HepG2 (cell line): ENCODE results near the gene CARMIL3.

ENCODE experiments used
- ATAD3A ChIP-seq: sonication (generic); formaldehyde crosslinking; IDR thresholded peaks from 2 replicates; pipeline ENCODE4 v1.4.0; 2020; ENCODE audit warnings: missing genetic modification reagents
- JUN ChIP-seq: sonication (generic); formaldehyde crosslinking; IDR thresholded peaks from 2 replicates; pipeline ENCODE4 v1.4.0; 2020; ENCODE audit warnings: mild to moderate bottlenecking, missing genetic modification reagents
- PHF8 ChIP-seq: sonication (generic); formaldehyde crosslinking; IDR thresholded peaks from 2 replicates; pipeline ENCODE4 v1.5.0; 2020; ENCODE audit warnings: missing genetic modification reagents
- SIN3A ChIP-seq: IDR thresholded peaks from 2 replicates; pipeline ENCODE4 v1.6.1; 2011; ENCODE audit warnings: low read depth, mild to moderate bottlenecking, control low read depth, low read length, borderline replicate concordance
- SUZ12 ChIP-seq: fragments of 150-350 bp; IDR thresholded peaks from 2 replicates; pipeline ENCODE4 v1.6.1; 2014; ENCODE audit warnings: low read depth, low read length
- ZC3H4 ChIP-seq: sonication (generic); formaldehyde crosslinking; IDR thresholded peaks from 2 replicates; pipeline ENCODE4 v1.4.0; 2020; ENCODE audit warnings: missing genetic modification reagents, borderline replicate concordance
- ZNF703 ChIP-seq: sonication (generic); formaldehyde crosslinking; IDR thresholded peaks from 2 replicates; pipeline ENCODE4 v1.5.1; 2020; ENCODE audit warnings: missing genetic modification reagents, mild to moderate bottlenecking, moderate library complexity, borderline replicate concordance
- TF ChIP-seq, protein P1 (sequence below): sonication (generic); formaldehyde crosslinking; IDR thresholded peaks from 2 replicates; pipeline ENCODE4 v1.5.0; 2020; ENCODE audit warnings: mild to moderate bottlenecking, missing genetic modification reagents, moderate library complexity
- TF ChIP-seq, protein P2 (sequence below): sonication (generic); formaldehyde crosslinking; IDR thresholded peaks from 2 replicates; pipeline ENCODE4 v1.8.0; 2022; ENCODE audit warnings: mild to moderate bottlenecking, missing genetic modification reagents; ENCODE audit not compliant: insufficient replicate concordance
- TF ChIP-seq, protein P3 (sequence below): sonication (generic); formaldehyde crosslinking; conservative IDR thresholded peaks from 2 replicates; pipeline ENCODE4 v1.8.1; 2023; ENCODE audit warnings: missing genetic modification reagents
- TF ChIP-seq, protein P4 (sequence below): IDR thresholded peaks from 2 replicates; pipeline ENCODE4 v1.6.1; 2016; ENCODE audit warnings: low read depth, borderline replicate concordance
- TF ChIP-seq, protein P5 (sequence below): sonication (generic); formaldehyde crosslinking; IDR thresholded peaks from 2 replicates; pipeline ENCODE4 v1.4.0; 2020; ENCODE audit warnings: missing genetic modification reagents, borderline replicate concordance
- TF ChIP-seq, protein P6 (sequence below): sonication (generic); formaldehyde crosslinking; IDR thresholded peaks from 2 replicates; pipeline ENCODE4 v1.4.0; 2020; ENCODE audit warnings: missing genetic modification reagents

DNA sequence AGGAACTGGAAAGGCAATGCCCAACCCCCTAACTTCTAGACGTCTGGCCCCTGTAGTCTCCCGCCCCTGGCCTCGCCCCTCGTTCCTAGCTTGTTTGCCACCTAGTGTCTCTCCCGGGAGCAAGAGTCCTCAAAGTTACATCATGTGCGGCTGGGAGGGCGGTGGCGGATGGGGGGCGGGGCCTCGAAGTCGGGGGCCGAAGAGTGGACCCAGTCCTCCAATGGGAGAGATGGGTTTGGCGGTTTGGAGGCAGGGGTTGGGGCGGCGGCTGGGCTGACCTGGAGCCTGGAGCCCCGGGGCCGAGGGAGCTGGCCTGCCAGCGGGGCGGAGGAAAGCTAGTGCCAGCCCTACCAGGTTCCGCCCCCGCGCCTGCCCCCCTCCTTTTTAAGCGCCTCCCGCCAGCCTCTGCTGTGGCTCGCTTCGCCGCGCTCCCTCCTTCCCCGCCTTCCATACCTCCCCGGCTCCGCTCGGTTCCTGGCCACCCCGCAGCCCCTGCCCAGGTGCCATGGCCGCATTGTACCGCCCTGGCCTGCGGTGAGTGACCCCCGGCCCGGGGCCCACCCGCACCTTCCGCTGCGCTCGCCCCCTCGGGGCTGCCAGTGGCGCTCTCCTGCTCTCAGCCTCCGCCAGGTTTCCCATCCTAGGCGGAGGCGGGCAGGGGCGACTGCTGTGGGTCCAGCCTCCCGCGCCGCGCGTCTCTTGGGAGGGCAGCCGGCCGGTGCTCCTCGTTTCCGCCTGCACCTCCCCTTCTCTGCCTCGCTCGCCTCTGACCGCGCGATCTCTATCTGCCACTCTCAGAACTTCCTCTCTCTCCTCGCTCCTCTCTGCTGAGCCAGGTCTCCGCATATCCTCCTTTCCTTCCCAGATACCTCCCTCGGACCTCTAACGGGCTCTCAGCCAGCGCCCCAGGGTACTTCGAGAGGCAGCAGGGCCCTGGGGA is 42.4 kb downstream of the CARMIL3 start, which contains the start of gene PCK2:
- peak; percentile 96 for TF ChIP-seq PHF8 (CRISPR knock-in tag)
- TF ChIP-seq, protein P1, sequence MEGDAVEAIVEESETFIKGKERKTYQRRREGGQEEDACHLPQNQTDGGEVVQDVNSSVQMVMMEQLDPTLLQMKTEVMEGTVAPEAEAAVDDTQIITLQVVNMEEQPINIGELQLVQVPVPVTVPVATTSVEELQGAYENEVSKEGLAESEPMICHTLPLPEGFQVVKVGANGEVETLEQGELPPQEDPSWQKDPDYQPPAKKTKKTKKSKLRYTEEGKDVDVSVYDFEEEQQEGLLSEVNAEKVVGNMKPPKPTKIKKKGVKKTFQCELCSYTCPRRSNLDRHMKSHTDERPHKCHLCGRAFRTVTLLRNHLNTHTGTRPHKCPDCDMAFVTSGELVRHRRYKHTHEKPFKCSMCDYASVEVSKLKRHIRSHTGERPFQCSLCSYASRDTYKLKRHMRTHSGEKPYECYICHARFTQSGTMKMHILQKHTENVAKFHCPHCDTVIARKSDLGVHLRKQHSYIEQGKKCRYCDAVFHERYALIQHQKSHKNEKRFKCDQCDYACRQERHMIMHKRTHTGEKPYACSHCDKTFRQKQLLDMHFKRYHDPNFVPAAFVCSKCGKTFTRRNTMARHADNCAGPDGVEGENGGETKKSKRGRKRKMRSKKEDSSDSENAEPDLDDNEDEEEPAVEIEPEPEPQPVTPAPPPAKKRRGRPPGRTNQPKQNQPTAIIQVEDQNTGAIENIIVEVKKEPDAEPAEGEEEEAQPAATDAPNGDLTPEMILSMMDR = peak; percentile 66
- TF ChIP-seq, protein P2, sequence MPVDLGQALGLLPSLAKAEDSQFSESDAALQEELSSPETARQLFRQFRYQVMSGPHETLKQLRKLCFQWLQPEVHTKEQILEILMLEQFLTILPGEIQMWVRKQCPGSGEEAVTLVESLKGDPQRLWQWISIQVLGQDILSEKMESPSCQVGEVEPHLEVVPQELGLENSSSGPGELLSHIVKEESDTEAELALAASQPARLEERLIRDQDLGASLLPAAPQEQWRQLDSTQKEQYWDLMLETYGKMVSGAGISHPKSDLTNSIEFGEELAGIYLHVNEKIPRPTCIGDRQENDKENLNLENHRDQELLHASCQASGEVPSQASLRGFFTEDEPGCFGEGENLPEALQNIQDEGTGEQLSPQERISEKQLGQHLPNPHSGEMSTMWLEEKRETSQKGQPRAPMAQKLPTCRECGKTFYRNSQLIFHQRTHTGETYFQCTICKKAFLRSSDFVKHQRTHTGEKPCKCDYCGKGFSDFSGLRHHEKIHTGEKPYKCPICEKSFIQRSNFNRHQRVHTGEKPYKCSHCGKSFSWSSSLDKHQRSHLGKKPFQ (CRISPR knock-in tag) = no peak
- peak; percentile 96 for TF ChIP-seq ZC3H4
- TF ChIP-seq ATAD3A (CRISPR knock-in tag) = peak; percentile 80; the same call in 1 of the 2 replicates
- TF ChIP-seq, protein P3, sequence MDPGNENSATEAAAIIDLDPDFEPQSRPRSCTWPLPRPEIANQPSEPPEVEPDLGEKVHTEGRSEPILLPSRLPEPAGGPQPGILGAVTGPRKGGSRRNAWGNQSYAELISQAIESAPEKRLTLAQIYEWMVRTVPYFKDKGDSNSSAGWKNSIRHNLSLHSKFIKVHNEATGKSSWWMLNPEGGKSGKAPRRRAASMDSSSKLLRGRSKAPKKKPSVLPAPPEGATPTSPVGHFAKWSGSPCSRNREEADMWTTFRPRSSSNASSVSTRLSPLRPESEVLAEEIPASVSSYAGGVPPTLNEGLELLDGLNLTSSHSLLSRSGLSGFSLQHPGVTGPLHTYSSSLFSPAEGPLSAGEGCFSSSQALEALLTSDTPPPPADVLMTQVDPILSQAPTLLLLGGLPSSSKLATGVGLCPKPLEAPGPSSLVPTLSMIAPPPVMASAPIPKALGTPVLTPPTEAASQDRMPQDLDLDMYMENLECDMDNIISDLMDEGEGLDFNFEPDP (CRISPR knock-in tag) = no peak
- TF ChIP-seq, protein P4, sequence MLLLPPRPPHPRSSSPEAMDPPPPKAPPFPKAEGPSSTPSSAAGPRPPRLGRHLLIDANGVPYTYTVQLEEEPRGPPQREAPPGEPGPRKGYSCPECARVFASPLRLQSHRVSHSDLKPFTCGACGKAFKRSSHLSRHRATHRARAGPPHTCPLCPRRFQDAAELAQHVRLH (CRISPR knock-in tag) = peak; percentile 98
- TF ChIP-seq, protein P5, sequence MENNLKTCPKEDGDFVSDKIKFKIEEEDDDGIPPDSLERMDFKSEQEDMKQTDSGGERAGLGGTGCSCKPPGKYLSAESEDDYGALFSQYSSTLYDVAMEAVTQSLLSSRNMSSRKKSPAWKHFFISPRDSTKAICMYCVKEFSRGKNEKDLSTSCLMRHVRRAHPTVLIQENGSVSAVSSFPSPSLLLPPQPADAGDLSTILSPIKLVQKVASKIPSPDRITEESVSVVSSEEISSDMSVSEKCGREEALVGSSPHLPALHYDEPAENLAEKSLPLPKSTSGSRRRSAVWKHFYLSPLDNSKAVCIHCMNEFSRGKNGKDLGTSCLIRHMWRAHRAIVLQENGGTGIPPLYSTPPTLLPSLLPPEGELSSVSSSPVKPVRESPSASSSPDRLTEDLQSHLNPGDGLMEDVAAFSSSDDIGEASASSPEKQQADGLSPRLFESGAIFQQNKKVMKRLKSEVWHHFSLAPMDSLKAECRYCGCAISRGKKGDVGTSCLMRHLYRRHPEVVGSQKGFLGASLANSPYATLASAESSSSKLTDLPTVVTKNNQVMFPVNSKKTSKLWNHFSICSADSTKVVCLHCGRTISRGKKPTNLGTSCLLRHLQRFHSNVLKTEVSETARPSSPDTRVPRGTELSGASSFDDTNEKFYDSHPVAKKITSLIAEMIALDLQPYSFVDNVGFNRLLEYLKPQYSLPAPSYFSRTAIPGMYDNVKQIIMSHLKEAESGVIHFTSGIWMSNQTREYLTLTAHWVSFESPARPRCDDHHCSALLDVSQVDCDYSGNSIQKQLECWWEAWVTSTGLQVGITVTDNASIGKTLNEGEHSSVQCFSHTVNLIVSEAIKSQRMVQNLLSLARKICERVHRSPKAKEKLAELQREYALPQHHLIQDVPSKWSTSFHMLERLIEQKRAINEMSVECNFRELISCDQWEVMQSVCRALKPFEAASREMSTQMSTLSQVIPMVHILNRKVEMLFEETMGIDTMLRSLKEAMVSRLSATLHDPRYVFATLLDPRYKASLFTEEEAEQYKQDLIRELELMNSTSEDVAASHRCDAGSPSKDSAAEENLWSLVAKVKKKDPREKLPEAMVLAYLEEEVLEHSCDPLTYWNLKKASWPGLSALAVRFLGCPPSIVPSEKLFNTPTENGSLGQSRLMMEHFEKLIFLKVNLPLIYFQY (CRISPR knock-in tag) = peak; percentile 86
- TF ChIP-seq JUN (CRISPR knock-in tag) = no peak
- TF ChIP-seq ZNF703 (CRISPR knock-in tag) = no peak
- TF ChIP-seq, protein P6, sequence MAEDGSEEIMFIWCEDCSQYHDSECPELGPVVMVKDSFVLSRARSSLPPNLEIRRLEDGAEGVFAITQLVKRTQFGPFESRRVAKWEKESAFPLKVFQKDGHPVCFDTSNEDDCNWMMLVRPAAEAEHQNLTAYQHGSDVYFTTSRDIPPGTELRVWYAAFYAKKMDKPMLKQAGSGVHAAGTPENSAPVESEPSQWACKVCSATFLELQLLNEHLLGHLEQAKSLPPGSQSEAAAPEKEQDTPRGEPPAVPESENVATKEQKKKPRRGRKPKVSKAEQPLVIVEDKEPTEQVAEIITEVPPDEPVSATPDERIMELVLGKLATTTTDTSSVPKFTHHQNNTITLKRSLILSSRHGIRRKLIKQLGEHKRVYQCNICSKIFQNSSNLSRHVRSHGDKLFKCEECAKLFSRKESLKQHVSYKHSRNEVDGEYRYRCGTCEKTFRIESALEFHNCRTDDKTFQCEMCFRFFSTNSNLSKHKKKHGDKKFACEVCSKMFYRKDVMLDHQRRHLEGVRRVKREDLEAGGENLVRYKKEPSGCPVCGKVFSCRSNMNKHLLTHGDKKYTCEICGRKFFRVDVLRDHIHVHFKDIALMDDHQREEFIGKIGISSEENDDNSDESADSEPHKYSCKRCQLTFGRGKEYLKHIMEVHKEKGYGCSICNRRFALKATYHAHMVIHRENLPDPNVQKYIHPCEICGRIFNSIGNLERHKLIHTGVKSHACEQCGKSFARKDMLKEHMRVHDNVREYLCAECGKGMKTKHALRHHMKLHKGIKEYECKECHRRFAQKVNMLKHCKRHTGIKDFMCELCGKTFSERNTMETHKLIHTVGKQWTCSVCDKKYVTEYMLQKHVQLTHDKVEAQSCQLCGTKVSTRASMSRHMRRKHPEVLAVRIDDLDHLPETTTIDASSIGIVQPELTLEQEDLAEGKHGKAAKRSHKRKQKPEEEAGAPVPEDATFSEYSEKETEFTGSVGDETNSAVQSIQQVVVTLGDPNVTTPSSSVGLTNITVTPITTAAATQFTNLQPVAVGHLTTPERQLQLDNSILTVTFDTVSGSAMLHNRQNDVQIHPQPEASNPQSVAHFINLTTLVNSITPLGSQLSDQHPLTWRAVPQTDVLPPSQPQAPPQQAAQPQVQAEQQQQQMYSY (CRISPR knock-in tag) = peak; percentile 95
- TF ChIP-seq SIN3A = peak; percentile 94; the same call in 1 of the 2 replicates
- TF ChIP-seq SUZ12 = no peak
